Measurements from ENCODE around the gene TRNT1. TPM values are rescaled to one million over a fixed set of nuclear protein-coding genes. Genes with fewer than 3 reads are reported as not detected.

The TRNT1 gene
- total RNA-seq, 1 experiment from 2014 or later, result 26.2 TPM

- intact Hi-C loops (cut with micrococcal nuclease), result no loop called here
- no peak for DNase-seq
- H3K9ac ChIP-seq (ENCODE audit: low read length), result no peak overlapping the region
- TF ChIP-seq, protein P1, sequence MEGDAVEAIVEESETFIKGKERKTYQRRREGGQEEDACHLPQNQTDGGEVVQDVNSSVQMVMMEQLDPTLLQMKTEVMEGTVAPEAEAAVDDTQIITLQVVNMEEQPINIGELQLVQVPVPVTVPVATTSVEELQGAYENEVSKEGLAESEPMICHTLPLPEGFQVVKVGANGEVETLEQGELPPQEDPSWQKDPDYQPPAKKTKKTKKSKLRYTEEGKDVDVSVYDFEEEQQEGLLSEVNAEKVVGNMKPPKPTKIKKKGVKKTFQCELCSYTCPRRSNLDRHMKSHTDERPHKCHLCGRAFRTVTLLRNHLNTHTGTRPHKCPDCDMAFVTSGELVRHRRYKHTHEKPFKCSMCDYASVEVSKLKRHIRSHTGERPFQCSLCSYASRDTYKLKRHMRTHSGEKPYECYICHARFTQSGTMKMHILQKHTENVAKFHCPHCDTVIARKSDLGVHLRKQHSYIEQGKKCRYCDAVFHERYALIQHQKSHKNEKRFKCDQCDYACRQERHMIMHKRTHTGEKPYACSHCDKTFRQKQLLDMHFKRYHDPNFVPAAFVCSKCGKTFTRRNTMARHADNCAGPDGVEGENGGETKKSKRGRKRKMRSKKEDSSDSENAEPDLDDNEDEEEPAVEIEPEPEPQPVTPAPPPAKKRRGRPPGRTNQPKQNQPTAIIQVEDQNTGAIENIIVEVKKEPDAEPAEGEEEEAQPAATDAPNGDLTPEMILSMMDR (conservative IDR thresholded peaks at IDR 0.05; ENCODE audit: low read depth, low read length), result no peak
- no peak for TF ChIP-seq EZH2phosphoT487 (IDR thresholded peaks at IDR 0.05; ENCODE audit: borderline replicate concordance, low read length)
- TF ChIP-seq EZH2 (IDR thresholded peaks at IDR 0.05; ENCODE audit: low read length, unreplicated experiment), result no peak
- H3K9me2 ChIP-seq (replicated peaks; ENCODE audit: low read length), result no peaks in the 10 kb centered on the region
- no peak overlapping the region for H3K4me3 ChIP-seq (ENCODE audit: low read length)
- no peaks in the 10 kb centered on the region for H4K20me1 ChIP-seq (ENCODE audit: low read length)
- no peaks in the 10 kb centered on the region for H3K4me1 ChIP-seq (ENCODE audit: insufficient read depth, low read length)
- H2AFZ ChIP-seq (ENCODE audit: low read length), result no peak overlapping the region
- no TSS peak for BruUV-seq (replicated peaks)
- peaks cover 34% of the 10 kb centered on the region for H3K27me3 ChIP-seq (ENCODE audit: low read length)
- H3K27ac ChIP-seq (ENCODE audit: low read length), result no peak overlapping the region
- ATAC-seq, result no peak
- ChIA-PET POLR2A (ENCODE audit: unreplicated experiment) (no interaction called here), CTCF (no interaction called here)
- H3K4me2 ChIP-seq (ENCODE audit: low read length), result no peak overlapping the region
- no peaks in the 10 kb centered on the region for H3K36me3 ChIP-seq (ENCODE audit: low read depth, low read length)
- H3K79me2 ChIP-seq (ENCODE audit: low read length), result no peaks in the 10 kb centered on the region
- H3F3A ChIP-seq (ENCODE audit: low read length, unreplicated experiment), result no peaks in the 10 kb centered on the region
- no peaks in the 10 kb centered on the region for H3K9me3 ChIP-seq (ENCODE audit: low read length)
Observed at GRCh38 chr3:3189961-3190360, 63.2 kb downstream of the TRNT1 start.

DNA sequence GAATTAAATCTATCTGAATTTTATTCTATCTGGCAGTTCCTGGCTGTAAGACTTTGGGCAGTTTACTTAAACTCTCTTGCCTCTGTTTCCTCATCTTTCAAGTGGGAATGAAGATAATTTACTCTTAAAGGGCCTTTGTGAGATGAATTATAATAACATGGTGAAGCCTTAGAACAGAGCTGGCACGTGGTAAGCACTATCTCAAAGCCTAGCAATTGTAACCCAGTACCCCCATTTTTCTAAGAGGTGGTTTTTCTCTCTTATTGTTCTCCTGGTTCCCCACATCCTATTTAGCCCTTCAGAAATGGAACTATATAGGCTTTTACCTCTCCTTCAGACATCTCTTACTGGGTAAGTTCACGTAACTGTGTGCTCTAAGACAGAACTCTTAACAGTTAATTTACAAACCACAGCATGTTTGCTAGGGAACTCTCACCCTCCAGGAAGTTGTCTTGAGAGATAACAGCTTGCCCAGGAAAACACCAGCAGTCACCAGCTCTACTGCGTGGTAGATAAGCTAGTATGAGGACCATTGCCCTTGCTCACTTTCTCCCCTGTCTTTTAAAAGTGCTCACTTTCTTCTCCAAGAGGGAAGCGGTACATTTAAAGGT, 65.0 kb downstream of the TRNT1 start:
- peaks cover 36% of the 10 kb centered on the region for H3K27me3 ChIP-seq (ENCODE audit: low read length)
- no peaks in the 10 kb centered on the region for H3K9me2 ChIP-seq (replicated peaks; ENCODE audit: low read length)
- H3K27ac ChIP-seq (ENCODE audit: low read length), result no peak overlapping the region
- TF ChIP-seq EZH2phosphoT487 (IDR thresholded peaks at IDR 0.05; ENCODE audit: borderline replicate concordance, low read length), result no peak
- TF ChIP-seq, protein P1 (conservative IDR thresholded peaks at IDR 0.05; ENCODE audit: low read depth, low read length), result no peak
- TF ChIP-seq EZH2 (IDR thresholded peaks at IDR 0.05; ENCODE audit: low read length, unreplicated experiment), result no peak
- ChIA-PET POLR2A (ENCODE audit: unreplicated experiment) (no interaction called here), CTCF (no interaction called here)
- no peaks in the 10 kb centered on the region for H3F3A ChIP-seq (ENCODE audit: low read length, unreplicated experiment)
- H3K9me3 ChIP-seq (ENCODE audit: low read length), result no peaks in the 10 kb centered on the region
- no peaks in the 10 kb centered on the region for H4K20me1 ChIP-seq (ENCODE audit: low read length)
- intact Hi-C loops (cut with micrococcal nuclease), result no loop called here
- no peak overlapping the region for H3K4me3 ChIP-seq (ENCODE audit: low read length)
- no peaks in the 10 kb centered on the region for H3K4me1 ChIP-seq (ENCODE audit: insufficient read depth, low read length)
- no TSS peak for BruUV-seq (replicated peaks)
- no peaks in the 10 kb centered on the region for H3K36me3 ChIP-seq (ENCODE audit: low read depth, low read length)
- H3K4me2 ChIP-seq (ENCODE audit: low read length), result no peak overlapping the region
- H3K79me2 ChIP-seq (ENCODE audit: low read length), result no peaks in the 10 kb centered on the region
- DNase-seq (no peak), ATAC-seq (no peak)
- H3K9ac ChIP-seq (ENCODE audit: low read length), result no peak overlapping the region
- no peak overlapping the region for H2AFZ ChIP-seq (ENCODE audit: low read length)

DNA sequence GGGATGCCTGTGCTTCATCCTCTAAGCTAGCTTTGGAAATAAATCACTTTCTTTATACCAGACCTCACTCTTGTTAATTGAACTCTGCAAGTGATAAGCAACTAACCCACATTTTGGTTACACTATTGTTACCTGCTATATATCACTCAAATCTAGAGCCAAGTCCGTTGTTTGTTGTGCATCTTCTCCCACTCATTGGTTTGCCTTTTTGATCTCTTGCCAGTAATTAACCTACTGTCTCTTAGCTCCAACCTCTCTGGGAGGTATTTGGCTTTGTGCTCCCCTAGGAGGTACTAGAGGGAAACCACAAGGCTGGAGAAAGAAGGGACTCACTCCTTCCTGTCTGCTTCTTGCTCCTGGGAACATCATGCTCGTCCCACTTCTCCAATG, 65.5 kb downstream of the TRNT1 start:
- POLR2A ChIA-PET (ENCODE audit: unreplicated experiment), result no interaction called here
- no peak overlapping the region for H3K27ac ChIP-seq (ENCODE audit: low read length)
- H3K27me3 ChIP-seq (ENCODE audit: low read length), result peaks cover 36% of the 10 kb centered on the region
- H3K9ac ChIP-seq (ENCODE audit: low read length), result no peak overlapping the region
- no peak for DNase-seq
- H3K36me3 ChIP-seq (ENCODE audit: low read depth, low read length), result no peaks in the 10 kb centered on the region
- BruUV-seq (replicated peaks), result no TSS peak
- H3K4me3 ChIP-seq (ENCODE audit: low read length), result no peak overlapping the region
- no peaks in the 10 kb centered on the region for H3K9me2 ChIP-seq (replicated peaks; ENCODE audit: low read length)
- CTCF ChIA-PET, result no interaction called here
- no peaks in the 10 kb centered on the region for H3K4me1 ChIP-seq (ENCODE audit: insufficient read depth, low read length)
- no peak overlapping the region for H3K4me2 ChIP-seq (ENCODE audit: low read length)
- ATAC-seq, result no peak
- intact Hi-C loops (cut with micrococcal nuclease), result no loop called here
- TF ChIP-seq EZH2phosphoT487 (IDR thresholded peaks at IDR 0.05; ENCODE audit: borderline replicate concordance, low read length) (no peak), EZH2 (IDR thresholded peaks at IDR 0.05; ENCODE audit: low read length, unreplicated experiment) (no peak)
- TF ChIP-seq, protein P1 (conservative IDR thresholded peaks at IDR 0.05; ENCODE audit: low read depth, low read length), result no peak
- H3K79me2 ChIP-seq (ENCODE audit: low read length), result no peaks in the 10 kb centered on the region
- H3K9me3 ChIP-seq (ENCODE audit: low read length), result no peaks in the 10 kb centered on the region
- no peaks in the 10 kb centered on the region for H4K20me1 ChIP-seq (ENCODE audit: low read length)
- H2AFZ ChIP-seq (ENCODE audit: low read length), result no peak overlapping the region
- H3F3A ChIP-seq (ENCODE audit: low read length, unreplicated experiment), result no peaks in the 10 kb centered on the region
